ENCODE measurements around the gene PKM. TPM values are rescaled to one million over a fixed set of nuclear protein-coding genes. Genes with fewer than 3 reads are reported as not detected.

Gene PKM
- total and polyA plus RNA-seq, 2 donors from 2014 or later, result 799 to 1,124 TPM

GRCh38 chr15:72166716-72167417 lies 64.1 kb downstream of the PKM start:
- DNase-seq (no peak), FAIRE-seq (no peak)
- Histone ChIP-seq H3K36me3 (ENCODE audit: control insufficient read depth in 2 of 3, insufficient read depth in 3 of 3, low read length in 3 of 3) (no peaks in the 10 kb centered on the region), H3K4me1 (ENCODE audit: control insufficient read depth in 2 of 3, insufficient read depth in 2 of 3, low read depth in 1 of 3, low read length in 3 of 3) (peaks cover 0 to under 1% (median 0%) of the 10 kb centered on the region in 3 donors), H3K4me3 (ENCODE audit: low read length in 3 of 3) (no peak overlapping the region), H3K9ac (ENCODE audit: low read length in 3 of 3) (no peak overlapping the region), H3K27me3 (ENCODE audit: control insufficient read depth, insufficient read depth, low read length) (no peaks in the 10 kb centered on the region), H3K9me3 (ENCODE audit: control insufficient read depth in 2 of 3, insufficient read depth in 1 of 3, low read length in 3 of 3) (no peaks in the 10 kb centered on the region), H3K27ac (ENCODE audit: low read depth in 2 of 2, low read length in 2 of 2) (no peak overlapping the region)
- intact Hi-C loops (cut with DNase I), result no loop called here
- TF ChIP-seq, protein P1, sequence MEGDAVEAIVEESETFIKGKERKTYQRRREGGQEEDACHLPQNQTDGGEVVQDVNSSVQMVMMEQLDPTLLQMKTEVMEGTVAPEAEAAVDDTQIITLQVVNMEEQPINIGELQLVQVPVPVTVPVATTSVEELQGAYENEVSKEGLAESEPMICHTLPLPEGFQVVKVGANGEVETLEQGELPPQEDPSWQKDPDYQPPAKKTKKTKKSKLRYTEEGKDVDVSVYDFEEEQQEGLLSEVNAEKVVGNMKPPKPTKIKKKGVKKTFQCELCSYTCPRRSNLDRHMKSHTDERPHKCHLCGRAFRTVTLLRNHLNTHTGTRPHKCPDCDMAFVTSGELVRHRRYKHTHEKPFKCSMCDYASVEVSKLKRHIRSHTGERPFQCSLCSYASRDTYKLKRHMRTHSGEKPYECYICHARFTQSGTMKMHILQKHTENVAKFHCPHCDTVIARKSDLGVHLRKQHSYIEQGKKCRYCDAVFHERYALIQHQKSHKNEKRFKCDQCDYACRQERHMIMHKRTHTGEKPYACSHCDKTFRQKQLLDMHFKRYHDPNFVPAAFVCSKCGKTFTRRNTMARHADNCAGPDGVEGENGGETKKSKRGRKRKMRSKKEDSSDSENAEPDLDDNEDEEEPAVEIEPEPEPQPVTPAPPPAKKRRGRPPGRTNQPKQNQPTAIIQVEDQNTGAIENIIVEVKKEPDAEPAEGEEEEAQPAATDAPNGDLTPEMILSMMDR (IDR thresholded peaks at IDR 0.05; ENCODE audit: borderline replicate concordance, extremely low read depth, insufficient read depth), result no peak

GRCh38 chr15:72163719-72164118 lies 67.3 kb downstream of the PKM start:
- intact Hi-C loops (cut with DNase I), result no loop called here
- FAIRE-seq (no peak), DNase-seq (no peak)
- H3K9ac ChIP-seq (ENCODE audit: low read length in 3 of 3), result no peak overlapping the region
- H3K9me3 ChIP-seq (ENCODE audit: control insufficient read depth in 2 of 3, insufficient read depth in 1 of 3, low read length in 3 of 3), result no peaks in the 10 kb centered on the region
- peaks cover 0 to 7% (median 2%) of the 10 kb centered on the region in 3 donors for H3K4me1 ChIP-seq (ENCODE audit: control insufficient read depth in 2 of 3, insufficient read depth in 2 of 3, low read depth in 1 of 3, low read length in 3 of 3)
- no peak overlapping the region for H3K27ac ChIP-seq (ENCODE audit: low read depth in 2 of 2, low read length in 2 of 2)
- TF ChIP-seq, protein P1 (IDR thresholded peaks at IDR 0.05; ENCODE audit: borderline replicate concordance, extremely low read depth, insufficient read depth), result no peak
- no peaks in the 10 kb centered on the region for H3K27me3 ChIP-seq (ENCODE audit: control insufficient read depth, insufficient read depth, low read length)
- H3K4me3 ChIP-seq (ENCODE audit: low read length in 3 of 3), result no peak overlapping the region
- H3K36me3 ChIP-seq (ENCODE audit: control insufficient read depth in 2 of 3, insufficient read depth in 3 of 3, low read length in 3 of 3), result no peaks in the 10 kb centered on the region

GRCh38 chr15:72162569-72162968 lies 68.4 kb downstream of the PKM start:
- no peak overlapping the region for H3K27ac ChIP-seq (ENCODE audit: low read depth in 2 of 2, low read length in 2 of 2)
- FAIRE-seq (no peak), DNase-seq (no peak)
- H3K9me3 ChIP-seq (ENCODE audit: control insufficient read depth in 2 of 3, insufficient read depth in 1 of 3, low read length in 3 of 3), result no peaks in the 10 kb centered on the region
- H3K36me3 ChIP-seq (ENCODE audit: control insufficient read depth in 2 of 3, insufficient read depth in 3 of 3, low read length in 3 of 3), result no peaks in the 10 kb centered on the region
- no peaks in the 10 kb centered on the region for H3K27me3 ChIP-seq (ENCODE audit: control insufficient read depth, insufficient read depth, low read length)
- intact Hi-C loops (cut with DNase I), result no loop called here
- H3K4me3 ChIP-seq (ENCODE audit: low read length in 3 of 3), result no peak overlapping the region
- H3K4me1 ChIP-seq (ENCODE audit: control insufficient read depth in 2 of 3, insufficient read depth in 2 of 3, low read depth in 1 of 3, low read length in 3 of 3), result peaks cover 0 to 7% (median 2%) of the 10 kb centered on the region in 3 donors
- no peak overlapping the region for H3K9ac ChIP-seq (ENCODE audit: low read length in 3 of 3)
- TF ChIP-seq, protein P1 (IDR thresholded peaks at IDR 0.05; ENCODE audit: borderline replicate concordance, extremely low read depth, insufficient read depth), result no peak

Measured in kidney (tissue), 14 donors.